Ovary (tissue), 3 donors: ENCODE results near the gene LANCL3.

Source experiments
- CTCF ChIP-seq, 3 donors: fragments of 450-650 bp in 2 of 3; fragments of 200-600 bp in 1 of 3; IDR thresholded peaks; one replicate each; pipeline versions ENCODE4 v1.5.1 to v1.8.0; 2016 to 2022; ENCODE audit warnings: antibody characterized with exemption in 3 of 3, mild to moderate bottlenecking in 1 of 3
- POLR2A ChIP-seq: fragments of 450-650 bp; IDR thresholded peaks from one replicate; pipeline ENCODE4 v1.6.1; 2017; ENCODE audit warnings: antibody characterized with exemption, mild to moderate bottlenecking, moderate library complexity
- donor health status: DM: no; HTN: no; CAD: no.

- no peak for TF ChIP-seq POLR2A
- no peak for TF ChIP-seq CTCF (IDR thresholded peaks at IDR 0.05)
Measured at GRCh38 chrX:37613933-37614332, 42.5 kb downstream of the LANCL3 start.
